Endothelial cell of umbilical vein (primary cell): Measurements from ENCODE around the gene DNAJC11. TPM values are rescaled to one million over a fixed set of nuclear protein-coding genes. Genes with fewer than 3 reads are reported as not detected.

Experiments used
- Bru-seq: library from RNA; stranded (reverse); fragments of 400-500 nt; gene quantifications from one replicate; lab custom pipeline; 2021; lab: Mats Ljungman, UMichigan
- BruChase-seq, 2 experiments: library from RNA; stranded (reverse); fragments of 400-500 nt; gene quantifications; one replicate each; lab custom pipeline; 2021; lab: Mats Ljungman, UMichigan
- BruUV-seq: library from RNA; stranded (reverse); fragments of 400-500 nt; replicated peaks from 2 replicates; lab custom pipeline; 2021; lab: Mats Ljungman, UMichigan
- CTCF ChIA-PET: fragments of 300-600, 350-600 bp; sonication (Branson Sonifier 250); formaldehyde crosslinking; loops from one replicate; lab custom pipeline; 2021; ENCODE audit warnings: antibody characterized with exemption, inconsistent platforms; lab: Charles Lee
- POLR2A ChIA-PET: fragments of 300-600, 350-600 bp; sonication (Branson Sonifier 250); formaldehyde crosslinking; loops from one replicate; lab custom pipeline; 2021; ENCODE audit warnings: antibody characterized with exemption, inconsistent platforms; lab: Charles Lee
- DNase-seq: peaks from one replicate; pipeline ENCODE4 v3.0.0-alpha.2; 2011; ENCODE audit warnings: low read depth, low spot score
- FAIRE-seq: peaks from 2 replicates; lab custom pipeline; 2011; peaks lifted over from hg19 to GRCh38; lab: Jason Lieb, UNC
- H2AFZ ChIP-seq: 2 replicates; pipeline ENCODE4 v1.6.0; 2012; ENCODE audit warnings: low read depth, low read length, control low read depth, inconsistent platforms
- H3K27ac ChIP-seq: 2 replicates; pipeline ENCODE4 v1.5.1; 2011; ENCODE audit warnings: low read depth, mild to moderate bottlenecking, control low read depth, low read length, moderate library complexity; ENCODE audit not compliant: insufficient read depth
- H3K27me3 ChIP-seq, 2 experiments: 2 replicates each; pipeline versions ENCODE4 v1.6.0 to v1.6.1; 2011; ENCODE audit warnings: low read length in 2 of 2, mixed read lengths in 1 of 2; ENCODE audit not compliant: control insufficient read depth in 2 of 2, insufficient read depth in 2 of 2
- H3K36me3 ChIP-seq, 2 experiments: 2 replicates in 1 of 2; 3 replicates in 1 of 2; pipeline ENCODE4 v1.5.1; 2011; ENCODE audit warnings: low read length in 2 of 2, mild to moderate bottlenecking in 1 of 2, moderate library complexity in 1 of 2; ENCODE audit not compliant: control insufficient read depth in 2 of 2, insufficient read depth in 2 of 2; ENCODE audit errors: extremely low read depth in 1 of 2
- H3K4me1 ChIP-seq: 3 replicates; pipeline ENCODE4 v1.5.1; 2011; ENCODE audit warnings: mild to moderate bottlenecking, low read length; ENCODE audit not compliant: control insufficient read depth, insufficient read depth; ENCODE audit errors: extremely low read depth
- H3K4me2 ChIP-seq: 2 replicates; pipeline ENCODE4 v1.6.1; 2011; ENCODE audit warnings: low read length, control low read depth, mixed read lengths; ENCODE audit not compliant: insufficient read depth
- H3K4me3 ChIP-seq, 3 experiments: fragments of 200-600 bp in 1 of 3; sonication (generic), shearing (Covaris generic) in 1 of 3; replicated peaks in 1 of 3; 2 replicates each; pipeline ENCODE4 v1.5.1; 2011 to 2016; ENCODE audit warnings: control low read depth in 3 of 3, low read length in 3 of 3, mild to moderate bottlenecking in 2 of 3, inconsistent platforms in 1 of 3, low read depth in 1 of 3, moderate library complexity in 1 of 3; ENCODE audit not compliant: insufficient read depth in 1 of 3
- H3K79me2 ChIP-seq: 2 replicates; pipeline ENCODE4 v1.6.0; 2012; ENCODE audit warnings: low read length, inconsistent platforms; ENCODE audit not compliant: control insufficient read depth, insufficient read depth
- H3K9ac ChIP-seq: replicated peaks from 2 replicates; pipeline ENCODE3; 2011; ENCODE audit warnings: low read length, control low read depth; ENCODE audit not compliant: insufficient read depth; ENCODE audit errors: extremely low read depth
- H3K9me1 ChIP-seq: replicated peaks from 3 replicates; pipeline ENCODE4 v1.6.0; 2011; ENCODE audit warnings: mild to moderate bottlenecking, low read length; ENCODE audit not compliant: control insufficient read depth, insufficient read depth; ENCODE audit errors: extremely low read depth
- H3K9me3 ChIP-seq: replicated peaks from 2 replicates; pipeline ENCODE4 v1.5.1; 2012; ENCODE audit warnings: low read length, inconsistent platforms; ENCODE audit not compliant: control insufficient read depth, insufficient read depth
- H4K20me1 ChIP-seq: replicated peaks from 2 replicates; pipeline ENCODE3; 2011; ENCODE audit warnings: mild to moderate bottlenecking, low read length; ENCODE audit not compliant: control insufficient read depth, insufficient read depth; ENCODE audit errors: extremely low read depth
- CTCF ChIP-seq, 2 donors: IDR thresholded peaks; 1 replicate in 1 of 2; 2 replicates in 1 of 2; pipeline ENCODE4 v1.5.1; 2011; ENCODE audit warnings: low read length in 2 of 2, mild to moderate bottlenecking in 2 of 2, moderate library complexity in 2 of 2, control low read depth in 1 of 2, inconsistent platforms in 1 of 2, low read depth in 1 of 2; ENCODE audit not compliant: insufficient read depth in 1 of 2; ENCODE audit errors: extremely low read depth in 1 of 2
- FOS ChIP-seq: IDR thresholded peaks from 2 replicates; pipeline ENCODE4 v1.6.1; 2011; ENCODE audit warnings: mild to moderate bottlenecking, low read length, moderate library complexity, borderline replicate concordance; ENCODE audit not compliant: insufficient read depth
- MAX ChIP-seq: IDR thresholded peaks from 2 replicates; pipeline ENCODE4 v1.6.1; 2011; ENCODE audit not compliant: insufficient read depth, insufficient read length
- MYC ChIP-seq: IDR thresholded peaks from one replicate; pipeline ENCODE4 v1.6.1; 2011; ENCODE audit warnings: mild to moderate bottlenecking, low read depth, low read length
- POLR2A ChIP-seq: IDR thresholded peaks from 2 replicates; pipeline ENCODE4 v1.6.1; 2012; ENCODE audit warnings: low read depth, mild to moderate bottlenecking, control low read depth, low read length
- POLR2AphosphoS5 ChIP-seq: IDR thresholded peaks from 2 replicates; pipeline ENCODE4 v1.6.1; 2012; ENCODE audit warnings: low read depth, mild to moderate bottlenecking, control low read depth, low read length, moderate library complexity; ENCODE audit not compliant: insufficient read depth
- dilution Hi-C: fragments of 300-500 bp; cut with MboI; formaldehyde crosslinking; loops from one replicate; pipeline ENCODE4 v1.15.0; 2019; ENCODE audit warnings: low sequenced_read_pairs; ENCODE audit not compliant: extremely low pct_ligation_motif_present
- intact Hi-C: fragments of 100-400 bp; cut with micrococcal nuclease; formaldehyde crosslinking; loops from one replicate; pipeline ENCODE4 v1.10.0; 2022
- long read RNA-seq: library from polyadenylated mRNA; stranded (forward); transcript quantifications from one replicate; pipeline ENCODE4 v2.0.0, GENCODE V29; 2021
- polyA minus RNA-seq, 3 experiments: library from RNA; depleted of rRNA, polyadenylated mRNA; stranded (reverse); fragments of >200 nt; gene quantifications; 1 replicate in 1 of 3; 2 replicates in 2 of 3; pipeline ENCODE4 v1.2.3, GENCODE V29; 2011
- polyA plus RNA-seq, 4 experiments: library from polyadenylated mRNA; depleted of rRNA in 3 of 4; stranded (reverse) in 3 of 4; unstranded in 1 of 4; fragments of >200 nt; gene quantifications; 2 replicates each; pipeline versions ENCODE4 v1.2.1 to v1.2.3, GENCODE V29; 2011 to 2012; ENCODE audit warnings: missing spikeins in 1 of 4
- total RNA-seq: library from RNA; stranded (reverse); gene quantifications from 2 replicates; pipeline ENCODE4 v1.2.3, GENCODE V29; 2021

The DNAJC11 gene, protein sequence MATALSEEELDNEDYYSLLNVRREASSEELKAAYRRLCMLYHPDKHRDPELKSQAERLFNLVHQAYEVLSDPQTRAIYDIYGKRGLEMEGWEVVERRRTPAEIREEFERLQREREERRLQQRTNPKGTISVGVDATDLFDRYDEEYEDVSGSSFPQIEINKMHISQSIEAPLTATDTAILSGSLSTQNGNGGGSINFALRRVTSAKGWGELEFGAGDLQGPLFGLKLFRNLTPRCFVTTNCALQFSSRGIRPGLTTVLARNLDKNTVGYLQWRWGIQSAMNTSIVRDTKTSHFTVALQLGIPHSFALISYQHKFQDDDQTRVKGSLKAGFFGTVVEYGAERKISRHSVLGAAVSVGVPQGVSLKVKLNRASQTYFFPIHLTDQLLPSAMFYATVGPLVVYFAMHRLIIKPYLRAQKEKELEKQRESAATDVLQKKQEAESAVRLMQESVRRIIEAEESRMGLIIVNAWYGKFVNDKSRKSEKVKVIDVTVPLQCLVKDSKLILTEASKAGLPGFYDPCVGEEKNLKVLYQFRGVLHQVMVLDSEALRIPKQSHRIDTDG
- total RNA-seq (64.3 and 65.9 TPM in 2 replicates), polyA plus RNA-seq (30.2 and 31.1 TPM in 2 replicates), polyA minus RNA-seq (32.2 and 33.1 TPM in 2 replicates), Bru-seq, nascent RNA (percentile 79 among the genes with signal in this experiment), BruChase-seq, experiment 1, labeled RNA remaining after a 6-hour chase (percentile 81 among the genes with signal in this experiment), BruChase-seq, experiment 2, labeled RNA remaining after a 2-hour chase (percentile 78 among the genes with signal in this experiment)
- 31.7 and 33.3 TPM in 2 replicates for polyA plus RNA-seq (2011; cell fraction: cytosol; rRNA removed)
- 67.7 and 81.8 TPM in 2 replicates for polyA plus RNA-seq (2011; cell fraction: nucleus; rRNA removed)
- 46.9 and 61.4 TPM in 2 replicates for polyA plus RNA-seq (2012)
- polyA minus RNA-seq (2011; cell fraction: cytosol; rRNA and poly(A)+ RNA removed), result 27.4 TPM
- polyA minus RNA-seq (2011; cell fraction: nucleus; rRNA and poly(A)+ RNA removed), result 24.2 and 33.2 TPM in 2 replicates
- long read RNA-seq, transcript DNAJC11-211 (5 exons, 613 nt), result minor isoform, 5 of 334 reads
- long read RNA-seq, transcript DNAJC11-201 (15 exons, 2,210 nt), result minor isoform, 5 of 334 reads
- long read RNA-seq, transcript DNAJC11-202 (16 exons, 3,311 nt), result major isoform, 195 of 334 reads
- long read RNA-seq, partial matches to known transcripts, result 16 of 334 reads
- long read RNA-seq, other reads (novel, unspliced or antisense), result 112 of 334 reads

- TF ChIP-seq FOS (no peak), POLR2A (peak; percentile 65), CTCF (IDR thresholded peaks at IDR 0.05; ENCODE audit: extremely low read depth in 1 of 2, insufficient read depth in 1 of 2, low read depth in 1 of 2, low read length in 2 of 2) (peak; percentile 71 to 100), MYC (no peak), MAX (peak; percentile 93), POLR2AphosphoS5 (peak; percentile 78)
- H3K9me3 ChIP-seq, result no peaks in the 10 kb centered on the region
- no peaks in the 10 kb centered on the region for H3K27me3 ChIP-seq
- H3K27ac ChIP-seq, result peak within 1 kb of the TSS; percentile 59
- peak within 1 kb of the TSS; percentile 71 for H2AFZ ChIP-seq
- ChIA-PET CTCF (interaction anchor here (0.6 to 1.3 kb wide), 19 partner anchors 10 to 509 kb away, joined by 3 to 14 read pairs (median 3); partner anchors contain the start of gene CAMTA1), POLR2A (no interaction called here)
- no peaks in the 10 kb centered on the region for H3K9me1 ChIP-seq
- FAIRE-seq (peak; percentile 88), DNase-seq (peak; percentile 86)
- H3K4me1 ChIP-seq, result peaks cover 9% of the 10 kb centered on the region
- intact Hi-C loops (loop anchor here (1.0 to 5.0 kb wide), 2 partner anchors 84 to 99 kb away; partner anchors contain the start of genes CAMTA1 and KLHL21), dilution Hi-C loops (no loop called here)
- peak within 1 kb of the TSS; percentile 94 for H3K9ac ChIP-seq
- peaks cover 42% of the 10 kb centered on the region for H3K79me2 ChIP-seq
- no peaks in the 10 kb centered on the region for H3K36me3 ChIP-seq
- peak within 1 kb of the TSS; percentile 82 for H3K4me2 ChIP-seq
- H3K4me3 ChIP-seq, result peak within 1 kb of the TSS; percentile 77 to 91 (median 80)
- H4K20me1 ChIP-seq, result no peaks in the 10 kb centered on the region
- no TSS peak for BruUV-seq
These were observed at the start of gene DNAJC11 for GRCh38 chr1:6701437-6702153. Gene DNAJC11, minus strand, starts transcription at chr1:6701816. Its CDS starts 16 bp downstream, at chr1:6701800.
